GM12891 (cell line): ENCODE measurements around the gene PDS5B.

ENCODE experiments used
- PAX5 ChIP-seq: IDR thresholded peaks from 2 replicates; pipeline ENCODE4 v1.6.1; 2011; ENCODE audit warnings: low read length, moderate library complexity, mild to moderate bottlenecking; ENCODE audit not compliant: insufficient read depth, severe bottlenecking
- POLR2A ChIP-seq: IDR thresholded peaks from 2 replicates; pipeline ENCODE4 v1.6.1; 2011; ENCODE audit warnings: low read depth, low read length, control low read depth
- POLR2AphosphoS5 ChIP-seq: IDR thresholded peaks from 2 replicates; pipeline ENCODE4 v1.6.1; 2011; ENCODE audit warnings: low read depth, low read length, control low read depth
- POU2F2 ChIP-seq: IDR thresholded peaks from 2 replicates; pipeline ENCODE4 v1.6.1; 2011; ENCODE audit warnings: low read depth, mild to moderate bottlenecking, control low read depth, low read length, moderate library complexity
- SPI1 ChIP-seq: IDR thresholded peaks from 2 replicates; pipeline ENCODE4 v1.6.1; 2011; ENCODE audit warnings: low read depth, low read length, control low read depth
- TAF1 ChIP-seq: IDR thresholded peaks from 2 replicates; pipeline ENCODE4 v1.6.1; 2011; ENCODE audit warnings: low read depth, low read length, control low read depth

- TF ChIP-seq POLR2A (no peak), PAX5 (peak; percentile 12), POLR2AphosphoS5 (no peak), TAF1 (no peak), SPI1 (no peak), POU2F2 (peak; percentile 40; the same call in 1 of the 2 replicates)
Measured at GRCh38 chr13:32553720-32554119, 32.5 kb upstream of the PDS5B start.
